ENCODE measurements around the gene DOCK9.

DNA sequence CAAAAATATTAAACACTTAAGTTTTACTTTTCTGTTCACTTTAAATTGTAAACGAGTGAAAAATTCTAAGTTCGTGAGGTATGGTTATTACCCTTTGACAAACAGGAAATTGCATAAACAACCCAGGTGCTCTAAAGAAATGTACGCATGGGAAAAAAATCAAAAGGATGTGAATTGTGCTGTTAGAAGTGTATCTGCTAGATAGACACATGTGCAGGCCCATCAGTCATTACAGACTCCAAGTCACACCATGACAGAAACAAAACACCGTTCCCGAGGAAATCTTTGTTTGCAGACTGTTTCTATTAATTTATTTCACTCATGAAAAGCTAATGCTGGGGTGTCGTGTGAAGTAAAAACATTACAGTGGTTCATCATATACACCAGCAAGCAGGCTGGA lies 17.0 kb upstream of the DOCK9 start:
- TF ChIP-seq, protein P1, sequence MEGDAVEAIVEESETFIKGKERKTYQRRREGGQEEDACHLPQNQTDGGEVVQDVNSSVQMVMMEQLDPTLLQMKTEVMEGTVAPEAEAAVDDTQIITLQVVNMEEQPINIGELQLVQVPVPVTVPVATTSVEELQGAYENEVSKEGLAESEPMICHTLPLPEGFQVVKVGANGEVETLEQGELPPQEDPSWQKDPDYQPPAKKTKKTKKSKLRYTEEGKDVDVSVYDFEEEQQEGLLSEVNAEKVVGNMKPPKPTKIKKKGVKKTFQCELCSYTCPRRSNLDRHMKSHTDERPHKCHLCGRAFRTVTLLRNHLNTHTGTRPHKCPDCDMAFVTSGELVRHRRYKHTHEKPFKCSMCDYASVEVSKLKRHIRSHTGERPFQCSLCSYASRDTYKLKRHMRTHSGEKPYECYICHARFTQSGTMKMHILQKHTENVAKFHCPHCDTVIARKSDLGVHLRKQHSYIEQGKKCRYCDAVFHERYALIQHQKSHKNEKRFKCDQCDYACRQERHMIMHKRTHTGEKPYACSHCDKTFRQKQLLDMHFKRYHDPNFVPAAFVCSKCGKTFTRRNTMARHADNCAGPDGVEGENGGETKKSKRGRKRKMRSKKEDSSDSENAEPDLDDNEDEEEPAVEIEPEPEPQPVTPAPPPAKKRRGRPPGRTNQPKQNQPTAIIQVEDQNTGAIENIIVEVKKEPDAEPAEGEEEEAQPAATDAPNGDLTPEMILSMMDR (conservative IDR thresholded peaks at IDR 0.05; ENCODE audit: low read depth in 2 of 2) = no peak
- TF ChIP-seq POLR2AphosphoS5 (IDR thresholded peaks at IDR 0.05; ENCODE audit: low read depth) = no peak
- TF ChIP-seq ZNF114 (CRISPR knock-in tag; IDR thresholded peaks at IDR 0.05) = no peak
- no peak for TF ChIP-seq EZH2 (IDR thresholded peaks at IDR 0.05; ENCODE audit: low read depth, unreplicated experiment)
- no peak for TF ChIP-seq EZH2phosphoT487 (IDR thresholded peaks at IDR 0.05; ENCODE audit: unreplicated experiment)
- TF ChIP-seq STAT1 (IDR thresholded peaks at IDR 0.05; ENCODE audit: unreplicated experiment) = no peak
- TF ChIP-seq, protein P2, sequence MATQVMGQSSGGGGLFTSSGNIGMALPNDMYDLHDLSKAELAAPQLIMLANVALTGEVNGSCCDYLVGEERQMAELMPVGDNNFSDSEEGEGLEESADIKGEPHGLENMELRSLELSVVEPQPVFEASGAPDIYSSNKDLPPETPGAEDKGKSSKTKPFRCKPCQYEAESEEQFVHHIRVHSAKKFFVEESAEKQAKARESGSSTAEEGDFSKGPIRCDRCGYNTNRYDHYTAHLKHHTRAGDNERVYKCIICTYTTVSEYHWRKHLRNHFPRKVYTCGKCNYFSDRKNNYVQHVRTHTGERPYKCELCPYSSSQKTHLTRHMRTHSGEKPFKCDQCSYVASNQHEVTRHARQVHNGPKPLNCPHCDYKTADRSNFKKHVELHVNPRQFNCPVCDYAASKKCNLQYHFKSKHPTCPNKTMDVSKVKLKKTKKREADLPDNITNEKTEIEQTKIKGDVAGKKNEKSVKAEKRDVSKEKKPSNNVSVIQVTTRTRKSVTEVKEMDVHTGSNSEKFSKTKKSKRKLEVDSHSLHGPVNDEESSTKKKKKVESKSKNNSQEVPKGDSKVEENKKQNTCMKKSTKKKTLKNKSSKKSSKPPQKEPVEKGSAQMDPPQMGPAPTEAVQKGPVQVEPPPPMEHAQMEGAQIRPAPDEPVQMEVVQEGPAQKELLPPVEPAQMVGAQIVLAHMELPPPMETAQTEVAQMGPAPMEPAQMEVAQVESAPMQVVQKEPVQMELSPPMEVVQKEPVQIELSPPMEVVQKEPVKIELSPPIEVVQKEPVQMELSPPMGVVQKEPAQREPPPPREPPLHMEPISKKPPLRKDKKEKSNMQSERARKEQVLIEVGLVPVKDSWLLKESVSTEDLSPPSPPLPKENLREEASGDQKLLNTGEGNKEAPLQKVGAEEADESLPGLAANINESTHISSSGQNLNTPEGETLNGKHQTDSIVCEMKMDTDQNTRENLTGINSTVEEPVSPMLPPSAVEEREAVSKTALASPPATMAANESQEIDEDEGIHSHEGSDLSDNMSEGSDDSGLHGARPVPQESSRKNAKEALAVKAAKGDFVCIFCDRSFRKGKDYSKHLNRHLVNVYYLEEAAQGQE (IDR thresholded peaks at IDR 0.05; ENCODE audit: unreplicated experiment) = no peak
- TF ChIP-seq CREB1 (CRISPR knock-in tag; IDR thresholded peaks at IDR 0.05; ENCODE audit: low read depth) = no peak
- TF ChIP-seq, protein P3, sequence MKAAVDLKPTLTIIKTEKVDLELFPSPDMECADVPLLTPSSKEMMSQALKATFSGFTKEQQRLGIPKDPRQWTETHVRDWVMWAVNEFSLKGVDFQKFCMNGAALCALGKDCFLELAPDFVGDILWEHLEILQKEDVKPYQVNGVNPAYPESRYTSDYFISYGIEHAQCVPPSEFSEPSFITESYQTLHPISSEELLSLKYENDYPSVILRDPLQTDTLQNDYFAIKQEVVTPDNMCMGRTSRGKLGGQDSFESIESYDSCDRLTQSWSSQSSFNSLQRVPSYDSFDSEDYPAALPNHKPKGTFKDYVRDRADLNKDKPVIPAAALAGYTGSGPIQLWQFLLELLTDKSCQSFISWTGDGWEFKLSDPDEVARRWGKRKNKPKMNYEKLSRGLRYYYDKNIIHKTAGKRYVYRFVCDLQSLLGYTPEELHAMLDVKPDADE (IDR thresholded peaks at IDR 0.05) = no peak
- no peak for TF ChIP-seq ZNF331 (CRISPR knock-in tag; IDR thresholded peaks at IDR 0.05; ENCODE audit: low read depth)
- TF ChIP-seq, protein P4, sequence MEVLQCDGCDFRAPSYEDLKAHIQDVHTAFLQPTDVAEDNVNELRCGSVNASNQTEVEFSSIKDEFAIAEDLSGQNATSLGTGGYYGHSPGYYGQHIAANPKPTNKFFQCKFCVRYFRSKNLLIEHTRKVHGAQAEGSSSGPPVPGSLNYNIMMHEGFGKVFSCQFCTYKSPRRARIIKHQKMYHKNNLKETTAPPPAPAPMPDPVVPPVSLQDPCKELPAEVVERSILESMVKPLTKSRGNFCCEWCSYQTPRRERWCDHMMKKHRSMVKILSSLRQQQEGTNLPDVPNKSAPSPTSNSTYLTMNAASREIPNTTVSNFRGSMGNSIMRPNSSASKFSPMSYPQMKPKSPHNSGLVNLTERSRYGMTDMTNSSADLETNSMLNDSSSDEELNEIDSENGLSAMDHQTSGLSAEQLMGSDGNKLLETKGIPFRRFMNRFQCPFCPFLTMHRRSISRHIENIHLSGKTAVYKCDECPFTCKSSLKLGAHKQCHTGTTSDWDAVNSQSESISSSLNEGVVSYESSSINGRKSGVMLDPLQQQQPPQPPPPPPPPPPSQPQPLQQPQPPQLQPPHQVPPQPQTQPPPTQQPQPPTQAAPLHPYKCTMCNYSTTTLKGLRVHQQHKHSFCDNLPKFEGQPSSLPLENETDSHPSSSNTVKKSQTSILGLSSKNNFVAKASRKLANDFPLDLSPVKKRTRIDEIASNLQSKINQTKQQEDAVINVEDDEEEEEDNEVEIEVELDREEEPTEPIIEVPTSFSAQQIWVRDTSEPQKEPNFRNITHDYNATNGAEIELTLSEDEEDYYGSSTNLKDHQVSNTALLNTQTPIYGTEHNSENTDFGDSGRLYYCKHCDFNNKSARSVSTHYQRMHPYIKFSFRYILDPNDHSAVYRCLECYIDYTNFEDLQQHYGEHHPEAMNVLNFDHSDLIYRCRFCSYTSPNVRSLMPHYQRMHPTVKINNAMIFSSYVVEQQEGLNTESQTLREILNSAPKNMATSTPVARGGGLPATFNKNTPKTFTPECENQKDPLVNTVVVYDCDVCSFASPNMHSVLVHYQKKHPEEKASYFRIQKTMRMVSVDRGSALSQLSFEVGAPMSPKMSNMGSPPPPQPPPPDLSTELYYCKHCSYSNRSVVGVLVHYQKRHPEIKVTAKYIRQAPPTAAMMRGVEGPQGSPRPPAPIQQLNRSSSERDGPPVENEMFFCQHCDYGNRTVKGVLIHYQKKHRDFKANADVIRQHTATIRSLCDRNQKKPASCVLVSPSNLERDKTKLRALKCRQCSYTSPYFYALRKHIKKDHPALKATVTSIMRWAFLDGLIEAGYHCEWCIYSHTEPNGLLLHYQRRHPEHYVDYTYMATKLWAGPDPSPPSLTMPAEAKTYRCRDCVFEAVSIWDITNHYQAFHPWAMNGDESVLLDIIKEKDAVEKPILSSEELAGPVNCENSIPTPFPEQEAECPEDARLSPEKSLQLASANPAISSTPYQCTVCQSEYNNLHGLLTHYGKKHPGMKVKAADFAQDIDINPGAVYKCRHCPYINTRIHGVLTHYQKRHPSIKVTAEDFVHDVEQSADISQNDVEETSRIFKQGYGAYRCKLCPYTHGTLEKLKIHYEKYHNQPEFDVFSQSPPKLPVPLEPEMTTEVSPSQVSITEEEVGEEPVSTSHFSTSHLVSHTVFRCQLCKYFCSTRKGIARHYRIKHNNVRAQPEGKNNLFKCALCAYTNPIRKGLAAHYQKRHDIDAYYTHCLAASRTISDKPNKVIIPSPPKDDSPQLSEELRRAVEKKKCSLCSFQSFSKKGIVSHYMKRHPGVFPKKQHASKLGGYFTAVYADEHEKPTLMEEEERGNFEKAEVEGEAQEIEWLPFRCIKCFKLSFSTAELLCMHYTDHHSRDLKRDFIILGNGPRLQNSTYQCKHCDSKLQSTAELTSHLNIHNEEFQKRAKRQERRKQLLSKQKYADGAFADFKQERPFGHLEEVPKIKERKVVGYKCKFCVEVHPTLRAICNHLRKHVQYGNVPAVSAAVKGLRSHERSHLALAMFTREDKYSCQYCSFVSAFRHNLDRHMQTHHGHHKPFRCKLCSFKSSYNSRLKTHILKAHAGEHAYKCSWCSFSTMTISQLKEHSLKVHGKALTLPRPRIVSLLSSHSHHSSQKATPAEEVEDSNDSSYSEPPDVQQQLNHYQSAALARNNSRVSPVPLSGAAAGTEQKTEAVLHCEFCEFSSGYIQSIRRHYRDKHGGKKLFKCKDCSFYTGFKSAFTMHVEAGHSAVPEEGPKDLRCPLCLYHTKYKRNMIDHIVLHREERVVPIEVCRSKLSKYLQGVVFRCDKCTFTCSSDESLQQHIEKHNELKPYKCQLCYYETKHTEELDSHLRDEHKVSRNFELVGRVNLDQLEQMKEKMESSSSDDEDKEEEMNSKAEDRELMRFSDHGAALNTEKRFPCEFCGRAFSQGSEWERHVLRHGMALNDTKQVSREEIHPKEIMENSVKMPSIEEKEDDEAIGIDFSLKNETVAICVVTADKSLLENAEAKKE (CRISPR knock-in tag; IDR thresholded peaks at IDR 0.05) = no peak
- no peak for TF ChIP-seq NANOG (IDR thresholded peaks at IDR 0.05; ENCODE audit: borderline replicate concordance)
- no peak for TF ChIP-seq JUNB (IDR thresholded peaks at IDR 0.05; ENCODE audit: unreplicated experiment)
